ENCODE measurements around the gene SLC30A3. TPM values are rescaled to one million over a fixed set of nuclear protein-coding genes. Genes with fewer than 3 reads are reported as not detected.
A peak's percentile ranks its signal among the peaks of the same experiment; 100 is the strongest.

The SLC30A3 gene
- total RNA-seq, 1 experiment from 2014 or later = 1.5 TPM

DNA sequence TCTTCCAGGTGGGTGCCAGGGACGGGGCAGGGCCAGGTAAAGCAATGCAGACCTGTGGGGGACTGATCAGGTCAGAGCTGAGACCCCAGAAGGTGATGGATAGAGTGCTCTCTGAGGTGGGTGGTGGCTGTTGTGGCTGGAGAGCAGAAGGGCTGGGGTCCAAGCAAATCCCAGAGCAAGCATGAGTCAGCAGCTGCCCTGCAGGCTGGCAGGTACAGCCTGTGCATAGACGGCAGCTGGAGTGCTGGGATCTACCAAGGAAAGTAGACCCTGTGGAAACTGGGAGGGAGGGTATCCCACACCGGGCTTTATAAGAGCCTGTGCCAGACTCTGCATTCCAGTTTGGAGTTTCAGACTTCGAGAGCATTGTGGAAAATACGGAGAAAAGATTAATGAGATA lies 20.0 kb upstream of the SLC30A3 start:
- H3K9me3 ChIP-seq (ENCODE audit: insufficient read depth, low read depth) = no peaks in the 10 kb centered on the region
- peaks cover 37% of the 10 kb centered on the region for H3K4me1 ChIP-seq (replicated peaks; ENCODE audit: insufficient read depth)
- BruUV-seq (replicated peaks) = no TSS peak
- H2AFZ ChIP-seq = peak overlapping the region; percentile 83
- peak overlapping the region; percentile 70 for H3K27ac ChIP-seq
- H3K4me2 ChIP-seq = peak overlapping the region; percentile 71
- H3K9me2 ChIP-seq (ENCODE audit: insufficient read depth) = no peaks in the 10 kb centered on the region
- H3K79me2 ChIP-seq (ENCODE audit: low read depth) = no peaks in the 10 kb centered on the region
- CTCF ChIA-PET = interaction anchor here (0.6 to 2.9 kb wide), 6 partner anchors 10 to 478 kb away, joined by 3 to 22 read pairs (median 5); partner anchors contain the start of gene KHK
- DNase-seq = peak; percentile 44 to 50
- peaks cover 30% of the 10 kb centered on the region; the same call in 1 of the 2 replicates for H3F3A ChIP-seq (ENCODE audit: insufficient read depth, low read depth)
- H3K4me3 ChIP-seq = peak overlapping the region; percentile 29; the same call in 1 of the 2 replicates
- intact Hi-C loops (cut with micrococcal nuclease; ENCODE audit: unreplicated experiment) = loop anchor here (5.0 kb wide), 1 partner anchor 71 kb away; the partner anchor contains the start of genes ATRAID and SLC5A6
- POLR2A ChIA-PET (ENCODE audit: unreplicated experiment) = interaction anchor here (0.6 to 2.1 kb wide), 3 partner anchors 10 to 372 kb away, joined by 3 to 10 read pairs (median 4); no protein-coding TSS in a partner anchor
- H3K27me3 ChIP-seq (ENCODE audit: insufficient read depth, low read depth) = no peaks in the 10 kb centered on the region
- H4K20me1 ChIP-seq (ENCODE audit: insufficient read depth) = no peaks in the 10 kb centered on the region
- TF ChIP-seq EZH2 (IDR thresholded peaks at IDR 0.05; ENCODE audit: low read depth) = no peak
- TF ChIP-seq, protein P1, sequence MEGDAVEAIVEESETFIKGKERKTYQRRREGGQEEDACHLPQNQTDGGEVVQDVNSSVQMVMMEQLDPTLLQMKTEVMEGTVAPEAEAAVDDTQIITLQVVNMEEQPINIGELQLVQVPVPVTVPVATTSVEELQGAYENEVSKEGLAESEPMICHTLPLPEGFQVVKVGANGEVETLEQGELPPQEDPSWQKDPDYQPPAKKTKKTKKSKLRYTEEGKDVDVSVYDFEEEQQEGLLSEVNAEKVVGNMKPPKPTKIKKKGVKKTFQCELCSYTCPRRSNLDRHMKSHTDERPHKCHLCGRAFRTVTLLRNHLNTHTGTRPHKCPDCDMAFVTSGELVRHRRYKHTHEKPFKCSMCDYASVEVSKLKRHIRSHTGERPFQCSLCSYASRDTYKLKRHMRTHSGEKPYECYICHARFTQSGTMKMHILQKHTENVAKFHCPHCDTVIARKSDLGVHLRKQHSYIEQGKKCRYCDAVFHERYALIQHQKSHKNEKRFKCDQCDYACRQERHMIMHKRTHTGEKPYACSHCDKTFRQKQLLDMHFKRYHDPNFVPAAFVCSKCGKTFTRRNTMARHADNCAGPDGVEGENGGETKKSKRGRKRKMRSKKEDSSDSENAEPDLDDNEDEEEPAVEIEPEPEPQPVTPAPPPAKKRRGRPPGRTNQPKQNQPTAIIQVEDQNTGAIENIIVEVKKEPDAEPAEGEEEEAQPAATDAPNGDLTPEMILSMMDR (conservative IDR thresholded peaks at IDR 0.05) = no peak
- H3K36me3 ChIP-seq (ENCODE audit: low read depth) = no peaks in the 10 kb centered on the region

DNA sequence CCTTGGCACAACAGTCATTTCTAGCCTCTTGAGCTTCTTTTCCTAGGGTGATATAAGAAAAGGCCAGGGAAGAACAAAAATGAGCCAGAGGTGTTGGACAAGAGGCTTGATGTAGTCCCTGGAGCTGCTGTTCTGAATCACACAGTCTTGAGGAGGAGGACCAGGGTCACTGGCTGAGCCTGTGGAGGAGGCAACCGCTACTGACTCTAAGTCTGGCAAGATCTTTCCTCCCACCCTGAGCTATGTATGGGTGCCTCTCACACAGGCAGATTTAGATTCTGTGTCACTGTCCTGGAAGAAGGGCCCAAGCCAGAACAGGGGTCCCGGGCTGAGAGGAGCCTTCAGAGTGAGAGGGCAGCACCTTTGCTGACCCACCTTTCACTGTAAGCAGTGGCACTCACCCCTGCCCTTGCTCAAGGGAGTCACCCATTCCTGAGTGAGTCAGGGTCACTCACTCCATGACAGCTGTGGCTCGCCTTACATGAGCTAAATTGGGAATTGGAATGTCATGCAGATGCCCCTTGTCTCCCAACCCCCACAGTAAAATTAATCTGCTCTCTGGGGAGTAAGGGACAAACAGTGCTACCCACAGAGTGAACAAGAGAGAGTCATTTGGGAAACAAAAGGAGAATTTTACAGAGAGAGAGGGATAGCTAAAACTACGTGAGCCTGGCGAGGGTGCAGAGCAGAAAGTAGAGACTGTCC lies 19.2 kb upstream of the SLC30A3 start, which contains the start of gene TRIM54:
TSS of gene TRIM54 (plus strand) at position 575 of the 705 bp plus-strand sequence. CDS start 303 bp downstream, outside the sequence.
- Histone ChIP-seq H3K4me2 (peak within 1 kb of the TSS; percentile 71), H3K27me3 (ENCODE audit: insufficient read depth, low read depth) (no peaks in the 10 kb centered on the region), H3K9me3 (ENCODE audit: insufficient read depth, low read depth) (no peaks in the 10 kb centered on the region), H3F3A (ENCODE audit: insufficient read depth, low read depth) (peaks cover 30% of the 10 kb centered on the region; the same call in 1 of the 2 replicates), H3K36me3 (ENCODE audit: low read depth) (no peaks in the 10 kb centered on the region), H3K79me2 (ENCODE audit: low read depth) (no peaks in the 10 kb centered on the region), H2AFZ (peak within 1 kb of the TSS; percentile 83), H3K9me2 (ENCODE audit: insufficient read depth) (no peaks in the 10 kb centered on the region), H4K20me1 (ENCODE audit: insufficient read depth) (no peaks in the 10 kb centered on the region), H3K4me3 (peak within 1 kb of the TSS; percentile 29; the same call in 1 of the 2 replicates), H3K27ac (peak within 1 kb of the TSS; percentile 70), H3K4me1 (replicated peaks; ENCODE audit: insufficient read depth) (peaks cover 37% of the 10 kb centered on the region)
- intact Hi-C loops (cut with micrococcal nuclease; ENCODE audit: unreplicated experiment) = loop anchor here (2.0 to 5.0 kb wide), 2 partner anchors 70 to 189 kb away; partner anchors contain the start of genes ATRAID and SLC5A6
- no TSS peak for BruUV-seq (replicated peaks)
- peak; percentile 43 to 73 for DNase-seq
- TF ChIP-seq, protein P1 (conservative IDR thresholded peaks at IDR 0.05) = no peak
- TF ChIP-seq EZH2 (IDR thresholded peaks at IDR 0.05; ENCODE audit: low read depth) = no peak
- CTCF ChIA-PET = interaction anchor here (1.5 to 2.9 kb wide), 3 partner anchors 11 to 21 kb away, joined by 5 to 22 read pairs (median 6); no protein-coding TSS in a partner anchor
- POLR2A ChIA-PET (ENCODE audit: unreplicated experiment) = interaction anchor here (0.6 to 2.1 kb wide), 3 partner anchors 11 to 497 kb away, joined by 3 to 10 read pairs (median 4); no protein-coding TSS in a partner anchor

DNA sequence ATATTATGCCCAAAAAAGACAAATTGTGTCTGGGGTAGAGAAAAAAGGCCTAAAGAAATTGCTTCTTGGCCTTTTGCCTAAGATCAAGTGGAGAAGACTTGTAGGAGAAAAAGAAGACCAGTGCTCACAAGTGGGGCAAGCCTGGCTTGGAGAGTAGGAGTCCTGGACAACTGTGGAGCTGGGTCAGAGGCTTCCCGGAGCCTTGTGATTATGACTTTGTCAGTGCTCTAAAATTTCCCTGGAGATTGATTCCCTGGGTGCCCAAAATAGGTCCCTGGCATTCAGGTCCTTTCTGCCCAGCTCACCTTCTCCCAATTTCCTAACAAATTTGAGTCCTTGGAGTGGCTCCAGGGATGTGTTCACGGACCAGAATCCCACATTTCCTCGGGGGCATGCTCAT lies 18.6 kb upstream of the SLC30A3 start:
- peaks cover 30% of the 10 kb centered on the region; the same call in 1 of the 2 replicates for H3F3A ChIP-seq (ENCODE audit: insufficient read depth, low read depth)
- peak overlapping the region; percentile 71 for H3K4me2 ChIP-seq
- CTCF ChIA-PET = interaction anchor here (1.7 to 2.9 kb wide), 2 partner anchors 11 to 22 kb away, joined by 6 to 22 read pairs; no protein-coding TSS in a partner anchor
- intact Hi-C loops (cut with micrococcal nuclease; ENCODE audit: unreplicated experiment) = loop anchor here (2.0 to 5.0 kb wide), 2 partner anchors 69 to 189 kb away; partner anchors contain the start of genes ATRAID and SLC5A6
- no TSS peak for BruUV-seq (replicated peaks)
- no peak overlapping the region for H2AFZ ChIP-seq
- peaks cover 37% of the 10 kb centered on the region for H3K4me1 ChIP-seq (replicated peaks; ENCODE audit: insufficient read depth)
- H3K4me3 ChIP-seq = no peak overlapping the region
- POLR2A ChIA-PET (ENCODE audit: unreplicated experiment) = interaction anchor here (0.6 kb wide), 1 partner anchor 496 kb away, joined by 3 read pairs; no protein-coding TSS in a partner anchor
- H3K27me3 ChIP-seq (ENCODE audit: insufficient read depth, low read depth) = no peaks in the 10 kb centered on the region
- no peaks in the 10 kb centered on the region for H3K79me2 ChIP-seq (ENCODE audit: low read depth)
- TF ChIP-seq, protein P1 (conservative IDR thresholded peaks at IDR 0.05) = no peak
- no peak for TF ChIP-seq EZH2 (IDR thresholded peaks at IDR 0.05; ENCODE audit: low read depth)
- H3K27ac ChIP-seq = peak overlapping the region; percentile 70
- H4K20me1 ChIP-seq (ENCODE audit: insufficient read depth) = no peaks in the 10 kb centered on the region
- H3K36me3 ChIP-seq (ENCODE audit: low read depth) = no peaks in the 10 kb centered on the region
- no peaks in the 10 kb centered on the region for H3K9me2 ChIP-seq (ENCODE audit: insufficient read depth)
- no peak for DNase-seq
- no peaks in the 10 kb centered on the region for H3K9me3 ChIP-seq (ENCODE audit: insufficient read depth, low read depth)

All from PC-9 (cell line).